Stimulated activated CD8-positive, alpha-beta memory T cell treated with anti-CD3 and anti-CD28 coated beads, Interleukin-7, amount 100 ng/mL, for 24 hours (primary cell): ENCODE results near the gene CHAT.

Source experiments
- DNase-seq: peaks from one replicate; pipeline ENCODE4 v3.0.0-alpha.2; 2020; ENCODE audit warnings: low read depth

CHAT gene

DNA sequence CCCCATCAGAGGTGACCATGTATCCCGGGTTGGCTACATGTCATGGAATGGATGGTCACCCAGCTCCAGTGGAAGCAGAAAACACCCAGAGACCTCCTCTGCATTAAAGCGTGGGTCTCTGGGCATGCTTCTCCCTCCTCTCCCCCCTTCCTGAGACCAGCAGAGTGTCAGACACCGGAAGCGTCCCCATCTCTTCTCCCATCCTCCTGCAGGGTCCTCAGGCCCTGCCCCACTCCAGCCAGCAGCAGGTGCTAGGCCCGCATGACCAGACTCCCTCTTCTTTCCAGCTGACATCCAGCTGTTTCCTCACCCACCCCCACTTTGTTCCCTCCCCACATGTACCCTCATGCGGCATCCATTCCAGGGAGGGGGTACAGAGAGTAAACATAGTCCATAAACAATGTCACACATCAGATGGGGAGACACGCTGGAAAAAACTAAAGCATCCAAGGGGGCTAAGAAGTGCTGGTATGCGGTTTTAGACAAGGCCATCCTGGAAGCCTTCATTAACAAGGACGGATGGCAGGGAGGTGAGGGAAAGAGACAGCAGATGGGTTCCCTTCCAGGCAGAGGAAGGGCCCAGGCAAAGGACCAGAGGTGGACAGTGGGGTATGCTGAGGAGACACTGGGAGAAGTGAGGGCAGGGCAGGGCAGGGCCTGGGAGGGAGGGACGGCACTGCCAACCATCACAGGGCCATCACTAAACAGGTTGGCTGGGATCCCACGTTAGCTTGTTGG, 16.2 kb upstream of the CHAT start:
- no peak for DNase-seq

- no peak for DNase-seq
These were observed 15.5 kb upstream of the CHAT start for GRCh38 chr10:49598164-49598856.

- DNase-seq, result no peak
These were observed 14.9 kb upstream of the CHAT start for GRCh38 chr10:49598986-49599385.

DNA sequence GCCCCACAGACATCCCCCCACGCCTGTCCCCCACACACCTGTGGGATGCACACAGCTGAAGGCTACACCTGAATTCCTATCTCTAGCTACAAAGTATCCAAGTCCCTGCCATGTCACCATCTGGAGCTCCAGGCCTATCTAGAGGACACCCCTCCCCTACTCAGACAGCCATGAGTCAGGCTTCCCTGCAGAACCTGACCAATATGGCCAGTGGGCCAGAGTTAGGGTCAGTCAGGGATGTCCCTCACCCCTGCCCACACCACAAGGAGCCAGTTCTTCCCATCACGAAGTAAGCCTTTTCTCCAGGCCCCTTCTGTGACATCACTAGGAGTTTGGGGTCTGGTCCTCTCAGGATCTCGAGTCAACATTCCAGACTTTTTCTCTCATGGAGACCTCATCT, 14.3 kb upstream of the CHAT start:
- no peak for DNase-seq

DNA sequence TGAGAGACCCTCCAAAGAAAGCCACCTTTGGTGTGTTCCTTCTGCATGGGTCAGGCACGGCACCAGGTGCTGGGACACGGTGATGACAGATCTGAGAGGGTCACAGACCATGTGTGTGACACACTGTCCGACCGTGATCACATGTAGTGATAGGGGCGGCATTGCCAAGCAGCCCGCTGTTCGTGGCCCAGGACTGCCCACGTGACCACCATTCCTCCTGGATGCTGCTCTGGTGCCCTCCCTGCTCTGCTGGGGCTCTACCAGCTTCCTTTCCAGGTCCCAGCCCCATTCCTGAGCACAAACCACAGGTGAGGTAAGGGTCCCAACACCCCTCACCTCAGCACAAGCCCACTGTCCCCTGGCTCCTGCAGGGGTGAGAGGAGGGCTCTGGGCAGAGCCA, 13.8 kb upstream of the CHAT start:
- DNase-seq, result no peak

DNA sequence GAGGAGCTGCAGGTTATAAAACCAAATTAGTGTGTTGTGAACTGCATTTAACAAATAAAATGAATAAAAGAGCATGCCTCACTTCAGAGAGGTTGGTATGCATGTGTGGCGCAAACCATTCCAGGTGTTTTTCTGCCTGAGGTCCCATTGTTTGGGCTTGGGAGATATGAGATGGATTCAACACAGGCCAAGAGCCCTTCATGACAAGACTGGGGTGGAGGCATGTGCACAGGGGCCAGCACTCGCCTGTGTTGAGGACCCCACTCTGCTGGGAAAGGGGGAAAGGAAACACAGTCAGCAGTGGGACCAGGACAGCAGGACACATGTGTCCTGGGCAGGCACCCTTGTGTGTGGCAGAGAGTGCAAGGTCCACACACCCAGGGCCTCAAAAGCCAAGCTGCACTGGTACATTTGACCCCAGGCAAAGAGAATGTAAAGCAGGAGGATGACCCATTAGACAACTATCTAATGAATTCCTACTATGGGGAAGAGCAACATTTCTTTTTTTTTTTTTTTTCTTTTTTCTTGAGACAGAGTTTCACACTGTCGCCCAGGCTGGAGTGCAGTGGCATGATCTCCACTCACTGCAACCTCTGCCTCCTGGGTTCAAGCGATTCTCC, 12.9 kb upstream of the CHAT start:
- no peak for DNase-seq

DNA sequence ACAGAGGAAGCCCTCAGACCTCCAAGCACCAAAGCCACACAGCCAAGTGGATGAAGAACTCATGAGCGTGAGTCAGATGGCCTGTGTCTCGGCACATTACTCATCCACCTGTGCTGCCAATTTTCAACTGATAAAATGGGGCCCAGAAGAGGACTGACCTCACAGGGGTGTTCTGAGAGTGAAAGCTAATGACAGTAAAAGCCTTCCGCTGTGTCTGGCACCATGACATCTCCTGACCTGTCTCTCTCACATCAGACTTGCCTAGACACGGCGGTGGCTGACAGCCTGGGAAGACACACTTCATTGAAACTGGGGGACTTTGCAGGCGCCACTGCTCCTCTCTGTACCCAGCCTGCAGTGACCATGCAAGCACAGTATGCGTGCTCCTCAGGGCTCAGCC, 12.0 kb upstream of the CHAT start:
- DNase-seq, result no peak

DNA sequence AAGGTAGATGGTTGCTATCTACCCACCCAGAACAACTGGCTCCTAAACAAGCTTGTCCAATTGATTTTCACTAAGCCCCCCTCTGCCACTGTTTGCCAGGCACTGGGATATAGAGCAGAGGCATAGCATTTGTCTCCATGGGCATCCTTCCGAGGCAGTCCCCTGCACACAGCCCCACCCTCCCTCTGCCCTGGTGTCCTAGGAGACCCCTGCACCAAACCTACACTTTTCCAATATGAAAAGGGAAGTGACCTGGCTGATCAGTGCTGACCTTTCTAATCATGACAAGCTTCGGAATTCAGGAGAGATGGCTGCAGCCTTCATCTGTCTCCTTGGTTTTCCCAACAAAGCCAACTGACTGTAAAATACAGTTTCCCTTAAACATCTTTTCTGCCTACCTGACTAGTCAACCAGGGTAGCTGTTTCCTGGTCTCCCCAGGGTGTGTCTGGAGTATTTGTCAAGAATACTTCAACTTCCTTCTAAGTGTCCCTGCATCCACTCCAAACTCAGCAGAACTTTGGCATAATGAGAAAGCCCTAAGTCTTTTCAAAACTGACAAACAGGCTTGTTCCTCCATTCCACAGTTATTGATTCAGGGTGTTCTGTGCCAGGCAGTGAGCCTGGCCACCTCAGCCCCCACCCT, 11.3 kb upstream of the CHAT start:
- DNase-seq, result no peak

DNA sequence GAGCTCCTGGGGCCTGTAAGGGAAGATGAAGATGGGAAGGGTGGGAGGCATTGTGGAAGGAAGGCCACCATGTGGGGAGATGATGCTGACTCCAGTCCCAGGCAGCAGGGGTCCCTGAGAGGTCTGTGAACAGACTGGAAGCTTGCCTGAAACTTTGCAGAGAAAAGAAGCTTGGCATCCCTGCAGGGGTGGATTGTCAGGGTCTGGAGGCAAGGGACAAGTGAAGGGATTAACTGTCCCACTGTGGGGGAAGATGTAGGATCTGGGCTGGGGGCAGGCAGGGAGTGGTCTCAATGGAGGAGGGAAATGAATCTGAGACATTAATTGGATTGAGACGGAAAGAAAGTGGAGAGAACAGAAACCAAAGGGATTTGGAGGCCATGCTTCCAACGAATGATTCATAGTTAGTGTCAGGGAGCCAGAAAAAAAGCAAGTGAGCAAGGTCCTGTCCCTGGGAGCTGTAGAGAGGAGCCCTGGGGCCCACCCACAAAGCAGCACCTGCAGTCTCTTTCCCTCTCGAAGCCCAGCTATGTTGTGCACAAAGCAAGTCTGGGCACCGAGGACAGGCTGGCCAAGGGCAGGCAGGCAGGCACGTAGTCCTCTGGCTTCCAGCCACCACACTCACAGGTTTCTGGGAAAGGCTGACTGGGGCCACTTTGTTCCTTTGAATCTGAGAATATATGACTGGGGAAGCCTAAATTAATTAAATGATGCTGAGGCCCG, 8.5 kb upstream of the CHAT start:
- DNase-seq, result no peak

- no peak for DNase-seq
These were observed 7.8 kb upstream of the CHAT start for GRCh38 chr10:49605939-49606509.

DNA sequence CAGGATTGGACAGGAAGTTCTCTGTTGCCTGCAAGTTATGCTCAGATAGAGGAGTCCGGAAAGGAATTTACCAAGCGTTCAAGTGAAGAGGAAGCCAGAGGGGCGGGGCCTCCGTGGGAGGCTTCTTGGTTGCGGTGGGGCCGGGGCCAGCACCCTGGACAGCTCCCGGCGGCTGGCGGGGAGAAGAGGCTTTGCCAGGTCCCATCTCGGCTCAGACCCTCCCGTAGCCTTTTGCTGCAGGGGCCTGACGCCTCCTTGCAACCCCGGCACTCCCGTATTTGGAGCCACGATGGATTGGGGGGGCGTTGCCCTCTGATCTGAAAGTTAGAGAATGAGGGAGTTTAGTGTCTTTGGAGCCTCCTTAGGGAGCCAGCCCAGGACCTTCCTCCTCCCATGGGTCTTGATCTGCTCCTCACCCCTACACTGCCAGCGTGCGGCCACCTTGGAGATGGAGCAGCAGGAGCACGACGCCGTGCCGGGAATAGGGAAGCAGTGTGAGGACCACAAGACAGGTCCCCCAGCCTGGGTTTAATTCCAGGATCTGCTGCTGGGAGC, 6.8 kb upstream of the CHAT start:
- peak; percentile 19 for DNase-seq

GRCh38 chr10:49608166-49609005, 5.5 kb upstream of the CHAT start:
- DNase-seq, result no peak

- DNase-seq, result no peak
These were observed 4.9 kb upstream of the CHAT start for GRCh38 chr10:49609006-49609282.

GRCh38 chr10:49609283-49610113, 4.3 kb upstream of the CHAT start:
- DNase-seq, result no peak

- no peak for DNase-seq
These were observed 3.8 kb upstream of the CHAT start, which contains the start of gene SLC18A3 for GRCh38 chr10:49610114-49610457. Gene SLC18A3 (plus strand): TSS chr10:49610310. CDS start chr10:49610741, 431 bp downstream.

DNA sequence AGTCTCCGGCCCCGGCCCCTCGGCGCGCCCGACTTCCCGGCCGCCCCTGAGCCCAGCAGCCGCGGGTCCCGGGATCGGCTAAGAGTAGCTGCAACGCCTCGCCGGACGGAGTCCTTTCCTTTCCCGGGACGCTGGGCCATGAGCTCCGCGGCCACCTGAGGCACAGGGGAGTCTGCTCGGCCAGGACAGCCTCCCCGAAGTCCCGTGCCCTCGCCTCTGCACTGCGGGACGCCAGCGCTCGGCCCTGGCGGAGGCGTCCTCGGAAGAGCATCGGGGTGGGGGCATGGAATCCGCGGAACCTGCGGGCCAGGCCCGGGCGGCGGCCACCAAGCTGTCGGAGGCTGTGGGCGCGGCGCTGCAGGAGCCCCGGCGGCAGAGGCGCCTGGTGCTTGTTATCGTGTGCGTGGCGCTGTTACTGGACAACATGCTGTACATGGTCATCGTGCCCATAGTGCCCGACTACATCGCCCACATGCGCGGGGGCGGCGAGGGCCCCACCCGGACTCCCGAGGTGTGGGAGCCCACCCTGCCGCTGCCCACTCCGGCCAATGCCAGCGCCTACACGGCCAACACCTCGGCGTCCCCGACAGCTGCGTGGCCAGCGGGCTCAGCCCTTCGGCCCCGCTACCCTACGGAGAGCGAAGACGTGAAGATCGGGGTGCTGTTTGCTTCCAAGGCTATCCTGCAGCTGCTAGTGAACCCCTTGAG, 3.2 kb upstream of the CHAT start:
- DNase-seq, result no peak

DNA sequence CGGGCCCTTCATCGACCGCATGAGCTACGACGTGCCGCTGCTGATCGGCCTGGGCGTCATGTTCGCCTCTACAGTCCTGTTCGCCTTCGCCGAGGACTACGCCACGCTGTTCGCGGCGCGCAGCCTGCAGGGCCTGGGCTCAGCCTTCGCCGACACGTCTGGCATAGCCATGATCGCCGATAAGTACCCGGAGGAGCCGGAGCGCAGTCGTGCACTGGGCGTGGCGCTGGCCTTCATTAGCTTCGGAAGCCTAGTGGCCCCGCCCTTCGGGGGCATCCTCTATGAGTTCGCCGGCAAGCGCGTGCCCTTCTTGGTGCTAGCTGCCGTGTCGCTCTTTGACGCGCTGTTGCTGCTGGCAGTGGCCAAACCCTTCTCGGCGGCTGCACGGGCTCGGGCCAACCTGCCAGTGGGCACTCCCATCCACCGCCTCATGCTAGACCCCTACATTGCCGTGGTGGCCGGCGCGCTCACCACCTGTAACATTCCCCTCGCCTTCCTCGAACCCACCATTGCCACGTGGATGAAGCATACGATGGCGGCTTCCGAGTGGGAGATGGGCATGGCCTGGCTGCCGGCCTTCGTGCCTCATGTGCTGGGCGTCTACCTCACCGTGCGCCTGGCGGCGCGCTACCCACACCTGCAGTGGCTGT, 2.5 kb upstream of the CHAT start:
- DNase-seq, result no peak

GRCh38 chr10:49611816-49612512, 1.9 kb upstream of the CHAT start:
- no peak for DNase-seq
